HCT116 (cell line): ENCODE data around the gene FER. TPM values are rescaled to one million over a fixed set of nuclear protein-coding genes. Genes with fewer than 3 reads are reported as not detected.

ENCODE experiments used
- ATAC-seq: fragments of 200-7000 bp; cut with Tn5 transposase; 2 replicates; pipeline ENCODE4 v1.9.1; 2020; ENCODE audit warnings: mild to moderate bottlenecking, moderate library complexity
- BruUV-seq: library from RNA; stranded (reverse); fragments of 400-500 nt; replicated peaks from 2 replicates; lab custom pipeline; 2021; lab: Mats Ljungman, UMichigan
- CTCF ChIA-PET: fragments of 300-600 bp; sonication (Branson Sonifier 250); formaldehyde crosslinking; loops from one replicate; lab custom pipeline; 2021; ENCODE audit warnings: antibody characterized with exemption; lab: Charles Lee
- POLR2A ChIA-PET: fragments of 300-600, 350-600 bp; sonication (Branson Sonifier 250); formaldehyde crosslinking; loops from one replicate; lab custom pipeline; 2021; ENCODE audit warnings: antibody characterized with exemption; lab: Charles Lee
- RAD21 ChIA-PET, 2 experiments: fragments of 300-600 bp; sonication (Branson Sonifier 250); formaldehyde crosslinking; loops; one replicate each; lab custom pipeline; 2023; ENCODE audit warnings: low total read pairs in 2 of 2; ENCODE audit not compliant: uncharacterized antibody in 2 of 2, unreplicated experiment in 2 of 2, low non-redundant PET in 1 of 2; lab: Charles Lee
- DNase-seq: peaks from one replicate; pipeline ENCODE4 v3.0.0-alpha.2; 2010; ENCODE audit warnings: low read depth, low spot score
- H2AFZ ChIP-seq: fragments of 200-600 bp; shearing (Covaris generic), sonication (generic); 2 replicates; pipeline ENCODE4 v1.6.1; 2017; ENCODE audit warnings: low read depth, mixed run types, mixed read lengths, antibody characterized with exemption, low read length; ENCODE audit not compliant: poor library complexity, severe bottlenecking
- H3K27ac ChIP-seq: 2 replicates; pipeline ENCODE4 v1.5.1; 2012; ENCODE audit warnings: low read depth, low read length
- H3K27me3 ChIP-seq: fragments of 200-600 bp; sonication (generic); 2 replicates; pipeline ENCODE4 v1.6.1; 2016; ENCODE audit warnings: mixed run types, low read length, mixed read lengths; ENCODE audit not compliant: insufficient read depth
- H3K36me3 ChIP-seq, 2 experiments: fragments of 200-500 bp in 1 of 2; fragments of 200-600 bp in 1 of 2; sonication (Bioruptor generic) in 1 of 2; sonication (generic) in 1 of 2; 2 replicates each; pipeline versions ENCODE4 v1.5.1 to v1.6.1; 2014 to 2016; ENCODE audit warnings: low read length in 2 of 2, inconsistent platforms in 1 of 2, mixed read lengths in 1 of 2, mixed run types in 1 of 2; ENCODE audit not compliant: insufficient read depth in 2 of 2, control insufficient read depth in 1 of 2
- H3K4me1 ChIP-seq, 2 experiments: fragments of 200-600 bp in 1 of 2; sonication (generic) in 1 of 2; 2 replicates each; pipeline versions ENCODE4 v1.5.1 to v1.6.1; 2012 to 2017; ENCODE audit warnings: low read length in 2 of 2, inconsistent platforms in 1 of 2, mild to moderate bottlenecking in 1 of 2, mixed read lengths in 1 of 2, mixed run types in 1 of 2, moderate library complexity in 1 of 2; ENCODE audit not compliant: insufficient read depth in 2 of 2, control insufficient read depth in 1 of 2
- H3K4me2 ChIP-seq: fragments of 200-600 bp; sonication (generic); 2 replicates; pipeline ENCODE4 v1.6.1; 2017; ENCODE audit warnings: mixed run types, low read length, mixed read lengths
- H3K4me3 ChIP-seq, 2 experiments: fragments of 200-600 bp in 1 of 2; sonication (generic) in 1 of 2; replicated peaks in 1 of 2; 2 replicates each; pipeline ENCODE4 v1.5.1; 2011 to 2016; ENCODE audit warnings: low read length in 2 of 2, control low read depth in 1 of 2, low read depth in 1 of 2, mild to moderate bottlenecking in 1 of 2, mixed read lengths in 1 of 2, mixed run types in 1 of 2
- H3K79me2 ChIP-seq: fragments of 200-600 bp; sonication (generic); 2 replicates; pipeline ENCODE4 v1.6.1; 2017; ENCODE audit warnings: mild to moderate bottlenecking, mixed run types, low read length, moderate library complexity, mixed read lengths; ENCODE audit not compliant: insufficient read depth
- H3K9ac ChIP-seq: fragments of 200-600 bp; sonication (generic); 2 replicates; pipeline ENCODE4 v1.6.1; 2016; ENCODE audit warnings: low read length, mixed read lengths
- H3K9me2 ChIP-seq: fragments of 200-600 bp; sonication (generic), shearing (Covaris generic); 2 replicates; pipeline ENCODE4 v1.6.1; 2017; ENCODE audit warnings: mixed run types, mild to moderate bottlenecking, moderate library complexity; ENCODE audit not compliant: insufficient read depth
- H3K9me3 ChIP-seq, 2 experiments: fragments of 200-500 bp in 1 of 2; fragments of 200-600 bp in 1 of 2; sonication (Bioruptor generic) in 1 of 2; sonication (generic) in 1 of 2; 2 replicates each; pipeline ENCODE4 v1.6.1; 2014 to 2017; ENCODE audit warnings: low read length in 2 of 2, mixed read lengths in 2 of 2, inconsistent platforms in 1 of 2, low read depth in 1 of 2, mild to moderate bottlenecking in 1 of 2, mixed run types in 1 of 2, moderate library complexity in 1 of 2; ENCODE audit not compliant: control insufficient read depth in 1 of 2, insufficient read depth in 1 of 2
- H4K20me1 ChIP-seq: fragments of 200-600 bp; sonication (generic), shearing (Covaris generic); 2 replicates; pipeline ENCODE4 v1.6.1; 2017; ENCODE audit warnings: mixed run types, mild to moderate bottlenecking, moderate library complexity; ENCODE audit not compliant: insufficient read depth
- CBX3 ChIP-seq: IDR thresholded peaks from 2 replicates; pipeline ENCODE4 v1.6.1; 2012; ENCODE audit warnings: low read depth
- EGR1 ChIP-seq: IDR thresholded peaks from 2 replicates; pipeline ENCODE4 v1.6.1; 2012; ENCODE audit warnings: low read depth
- ELF1 ChIP-seq: IDR thresholded peaks from 2 replicates; pipeline ENCODE4 v1.6.1; 2012; ENCODE audit warnings: low read depth, borderline replicate concordance
- EZH2 ChIP-seq: fragments of 200-600 bp; sonication (generic); IDR thresholded peaks from 2 replicates; pipeline ENCODE4 v1.6.1; 2017; ENCODE audit warnings: antibody characterized with exemption, mixed run types
- EZH2phosphoT487 ChIP-seq: fragments of 200-600 bp; IDR thresholded peaks from 2 replicates; pipeline ENCODE4 v1.6.1; 2018; ENCODE audit warnings: antibody characterized with exemption, borderline replicate concordance
- FOSL1 ChIP-seq: IDR thresholded peaks from 2 replicates; pipeline ENCODE4 v1.6.1; 2012; ENCODE audit warnings: low read depth
- JUND ChIP-seq: IDR thresholded peaks from 2 replicates; pipeline ENCODE4 v1.6.1; 2012
- POLR2A ChIP-seq: IDR thresholded peaks from 2 replicates; pipeline ENCODE4 v1.7.0; 2011; ENCODE audit warnings: borderline replicate concordance; ENCODE audit not compliant: insufficient read depth, insufficient read length; ENCODE audit errors: extremely low read depth
- POLR2AphosphoS5 ChIP-seq: IDR thresholded peaks from 2 replicates; pipeline ENCODE4 v1.6.1; 2011; ENCODE audit warnings: mild to moderate bottlenecking, low read depth, low read length, moderate library complexity
- SIN3A ChIP-seq: IDR thresholded peaks from 2 replicates; pipeline ENCODE4 v1.6.1; 2012; ENCODE audit warnings: low read depth
- SP1 ChIP-seq: IDR thresholded peaks from 2 replicates; pipeline ENCODE4 v1.6.1; 2012; ENCODE audit warnings: low read depth
- SRF ChIP-seq: IDR thresholded peaks from 2 replicates; pipeline ENCODE4 v1.6.1; 2012; ENCODE audit warnings: low read depth
- TCF7L2 ChIP-seq: IDR thresholded peaks from 2 replicates; pipeline ENCODE4 v1.7.0; 2011; ENCODE audit warnings: borderline replicate concordance, inconsistent platforms; ENCODE audit not compliant: insufficient read depth, insufficient read length; ENCODE audit errors: extremely low read depth
- YY1 ChIP-seq: IDR thresholded peaks from 2 replicates; pipeline ENCODE4 v1.6.1; 2011; ENCODE audit warnings: low read length, low read depth, moderate library complexity, mild to moderate bottlenecking; ENCODE audit not compliant: insufficient replicate concordance; ENCODE audit errors: extremely low read depth
- ZNF274 ChIP-seq: fragments of 200-500 bp; sonication (Bioruptor generic); IDR thresholded peaks from 2 replicates; pipeline ENCODE4 v1.6.1; 2014; ENCODE audit warnings: mild to moderate bottlenecking, low read depth, low read length, inconsistent platforms
- intact Hi-C: fragments of 100-400 bp; cut with micrococcal nuclease; formaldehyde crosslinking; loops from 2 replicates; pipeline ENCODE4 v1.10.0; 2022
- total RNA-seq: library from RNA; stranded (reverse); gene quantifications from one replicate; pipeline ENCODE4 v1.2.1, GENCODE V29; 2021; ENCODE audit not compliant: unreplicated experiment
- TF ChIP-seq, protein P1 (sequence below): IDR thresholded peaks from 2 replicates; pipeline ENCODE4 v1.6.1; 2011; ENCODE audit warnings: mild to moderate bottlenecking, low read length, moderate library complexity; ENCODE audit not compliant: insufficient replicate concordance; ENCODE audit errors: extremely low read depth
- TF ChIP-seq, protein P2 (sequence below): IDR thresholded peaks from 2 replicates; pipeline ENCODE4 v1.6.1; 2012
- TF ChIP-seq, protein P3 (sequence below), 3 experiments: fragments of 200-600 bp in 1 of 3; sonication (generic) in 1 of 3; IDR thresholded peaks in 2 of 3; conservative IDR thresholded peaks in 1 of 3; 2 replicates each; pipeline ENCODE4 v1.5.1; 2012 to 2017; ENCODE audit warnings: low read depth in 2 of 3, low read length in 2 of 3, antibody characterized with exemption in 1 of 3, borderline replicate concordance in 1 of 3, control low read depth in 1 of 3, mild to moderate bottlenecking in 1 of 3, mixed read lengths in 1 of 3, mixed run types in 1 of 3, moderate library complexity in 1 of 3; ENCODE audit not compliant: insufficient read depth in 1 of 3
- TF ChIP-seq, protein P4 (sequence below): IDR thresholded peaks from 2 replicates; pipeline ENCODE4 v1.6.1; 2012; ENCODE audit warnings: low read depth

FER gene
- total RNA-seq, 1 experiment from 2014 or later: 32.0 TPM

DNA sequence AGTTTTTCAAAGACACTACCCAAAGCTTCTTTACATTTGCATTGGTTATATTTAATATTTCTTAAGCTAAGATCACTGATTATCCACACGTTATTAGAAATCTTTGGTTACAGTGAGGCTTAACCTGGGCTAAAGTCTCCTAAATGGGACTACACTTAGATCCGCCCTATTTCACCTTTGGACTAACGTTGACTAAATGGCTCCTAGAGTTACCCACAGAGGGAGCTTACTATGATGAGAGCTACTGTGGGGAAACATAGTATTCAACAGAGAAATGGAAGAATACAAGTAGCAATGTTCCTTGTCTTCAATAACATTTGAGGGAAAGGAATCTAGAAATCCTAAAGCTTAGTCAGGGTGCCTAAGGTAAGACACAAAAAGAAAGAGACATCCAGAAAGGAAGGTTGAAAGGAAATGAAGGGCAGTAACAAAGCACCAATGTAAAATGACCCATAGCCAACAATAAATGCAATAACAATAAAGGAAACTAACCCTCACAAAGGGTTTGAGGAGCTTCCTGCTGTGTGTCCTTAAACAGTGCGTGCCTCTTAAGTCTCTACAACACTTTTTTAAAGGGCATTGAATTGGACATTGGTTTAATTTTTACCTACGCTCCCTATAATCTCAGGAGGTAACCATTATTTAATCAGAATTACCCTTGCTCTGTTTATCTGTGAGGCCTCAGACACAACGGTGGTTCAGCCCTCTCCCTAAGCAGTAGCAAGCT lies 445.0 kb downstream of the FER start:
- ChIA-PET CTCF (no interaction called here), POLR2A (no interaction called here), RAD21 (no interaction called here)
- BruUV-seq: no TSS peak
- Histone ChIP-seq H3K4me2 (peak overlapping the region; percentile 69), H3K4me3 (no peak overlapping the region), H2AFZ (no peak overlapping the region), H3K9me3 (no peaks in the 10 kb centered on the region), H3K9me2 (no peaks in the 10 kb centered on the region), H4K20me1 (no peaks in the 10 kb centered on the region), H3K79me2 (no peaks in the 10 kb centered on the region), H3K9ac (no peak overlapping the region), H3K27me3 (no peaks in the 10 kb centered on the region), H3K4me1 (peaks cover 25 to 42% of the 10 kb centered on the region in 2 experiments), H3K27ac (no peak overlapping the region), H3K36me3 (no peaks in the 10 kb centered on the region)
- no peak for DNase-seq
- TF ChIP-seq FOSL1 (no peak), SIN3A (no peak), SRF (no peak), POLR2A (no peak), EGR1 (no peak), ELF1 (no peak), EZH2 (no peak), TCF7L2 (no peak), YY1 (no peak), POLR2AphosphoS5 (no peak), JUND (no peak), CBX3 (no peak), SP1 (no peak), ZNF274 (no peak), EZH2phosphoT487 (no peak)
- TF ChIP-seq, protein P1, sequence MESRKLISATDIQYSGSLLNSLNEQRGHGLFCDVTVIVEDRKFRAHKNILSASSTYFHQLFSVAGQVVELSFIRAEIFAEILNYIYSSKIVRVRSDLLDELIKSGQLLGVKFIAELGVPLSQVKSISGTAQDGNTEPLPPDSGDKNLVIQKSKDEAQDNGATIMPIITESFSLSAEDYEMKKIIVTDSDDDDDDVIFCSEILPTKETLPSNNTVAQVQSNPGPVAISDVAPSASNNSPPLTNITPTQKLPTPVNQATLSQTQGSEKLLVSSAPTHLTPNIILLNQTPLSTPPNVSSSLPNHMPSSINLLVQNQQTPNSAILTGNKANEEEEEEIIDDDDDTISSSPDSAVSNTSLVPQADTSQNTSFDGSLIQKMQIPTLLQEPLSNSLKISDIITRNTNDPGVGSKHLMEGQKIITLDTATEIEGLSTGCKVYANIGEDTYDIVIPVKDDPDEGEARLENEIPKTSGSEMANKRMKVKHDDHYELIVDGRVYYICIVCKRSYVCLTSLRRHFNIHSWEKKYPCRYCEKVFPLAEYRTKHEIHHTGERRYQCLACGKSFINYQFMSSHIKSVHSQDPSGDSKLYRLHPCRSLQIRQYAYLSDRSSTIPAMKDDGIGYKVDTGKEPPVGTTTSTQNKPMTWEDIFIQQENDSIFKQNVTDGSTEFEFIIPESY: no peak
- TF ChIP-seq, protein P2, sequence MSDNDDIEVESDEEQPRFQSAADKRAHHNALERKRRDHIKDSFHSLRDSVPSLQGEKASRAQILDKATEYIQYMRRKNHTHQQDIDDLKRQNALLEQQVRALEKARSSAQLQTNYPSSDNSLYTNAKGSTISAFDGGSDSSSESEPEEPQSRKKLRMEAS: no peak
- TF ChIP-seq, protein P3, sequence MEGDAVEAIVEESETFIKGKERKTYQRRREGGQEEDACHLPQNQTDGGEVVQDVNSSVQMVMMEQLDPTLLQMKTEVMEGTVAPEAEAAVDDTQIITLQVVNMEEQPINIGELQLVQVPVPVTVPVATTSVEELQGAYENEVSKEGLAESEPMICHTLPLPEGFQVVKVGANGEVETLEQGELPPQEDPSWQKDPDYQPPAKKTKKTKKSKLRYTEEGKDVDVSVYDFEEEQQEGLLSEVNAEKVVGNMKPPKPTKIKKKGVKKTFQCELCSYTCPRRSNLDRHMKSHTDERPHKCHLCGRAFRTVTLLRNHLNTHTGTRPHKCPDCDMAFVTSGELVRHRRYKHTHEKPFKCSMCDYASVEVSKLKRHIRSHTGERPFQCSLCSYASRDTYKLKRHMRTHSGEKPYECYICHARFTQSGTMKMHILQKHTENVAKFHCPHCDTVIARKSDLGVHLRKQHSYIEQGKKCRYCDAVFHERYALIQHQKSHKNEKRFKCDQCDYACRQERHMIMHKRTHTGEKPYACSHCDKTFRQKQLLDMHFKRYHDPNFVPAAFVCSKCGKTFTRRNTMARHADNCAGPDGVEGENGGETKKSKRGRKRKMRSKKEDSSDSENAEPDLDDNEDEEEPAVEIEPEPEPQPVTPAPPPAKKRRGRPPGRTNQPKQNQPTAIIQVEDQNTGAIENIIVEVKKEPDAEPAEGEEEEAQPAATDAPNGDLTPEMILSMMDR (IDR thresholded peaks at IDR 0.05 in 2 of 3, conservative IDR thresholded peaks at IDR 0.05 in 1 of 3; ENCODE audit: borderline replicate concordance in 1 of 3, insufficient read depth in 1 of 3, low read depth in 2 of 3, low read length in 2 of 3): no peak
- TF ChIP-seq, protein P4, sequence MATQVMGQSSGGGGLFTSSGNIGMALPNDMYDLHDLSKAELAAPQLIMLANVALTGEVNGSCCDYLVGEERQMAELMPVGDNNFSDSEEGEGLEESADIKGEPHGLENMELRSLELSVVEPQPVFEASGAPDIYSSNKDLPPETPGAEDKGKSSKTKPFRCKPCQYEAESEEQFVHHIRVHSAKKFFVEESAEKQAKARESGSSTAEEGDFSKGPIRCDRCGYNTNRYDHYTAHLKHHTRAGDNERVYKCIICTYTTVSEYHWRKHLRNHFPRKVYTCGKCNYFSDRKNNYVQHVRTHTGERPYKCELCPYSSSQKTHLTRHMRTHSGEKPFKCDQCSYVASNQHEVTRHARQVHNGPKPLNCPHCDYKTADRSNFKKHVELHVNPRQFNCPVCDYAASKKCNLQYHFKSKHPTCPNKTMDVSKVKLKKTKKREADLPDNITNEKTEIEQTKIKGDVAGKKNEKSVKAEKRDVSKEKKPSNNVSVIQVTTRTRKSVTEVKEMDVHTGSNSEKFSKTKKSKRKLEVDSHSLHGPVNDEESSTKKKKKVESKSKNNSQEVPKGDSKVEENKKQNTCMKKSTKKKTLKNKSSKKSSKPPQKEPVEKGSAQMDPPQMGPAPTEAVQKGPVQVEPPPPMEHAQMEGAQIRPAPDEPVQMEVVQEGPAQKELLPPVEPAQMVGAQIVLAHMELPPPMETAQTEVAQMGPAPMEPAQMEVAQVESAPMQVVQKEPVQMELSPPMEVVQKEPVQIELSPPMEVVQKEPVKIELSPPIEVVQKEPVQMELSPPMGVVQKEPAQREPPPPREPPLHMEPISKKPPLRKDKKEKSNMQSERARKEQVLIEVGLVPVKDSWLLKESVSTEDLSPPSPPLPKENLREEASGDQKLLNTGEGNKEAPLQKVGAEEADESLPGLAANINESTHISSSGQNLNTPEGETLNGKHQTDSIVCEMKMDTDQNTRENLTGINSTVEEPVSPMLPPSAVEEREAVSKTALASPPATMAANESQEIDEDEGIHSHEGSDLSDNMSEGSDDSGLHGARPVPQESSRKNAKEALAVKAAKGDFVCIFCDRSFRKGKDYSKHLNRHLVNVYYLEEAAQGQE: no peak
- no peak for ATAC-seq
- intact Hi-C loops: no loop called here
